Left ventricle myocardium inferior (tissue), 1 donor: ENCODE data around the gene YAE1. TPM values are rescaled to one million over a fixed set of nuclear protein-coding genes. Genes with fewer than 3 reads are reported as not detected.

ENCODE experiments used
- DNase-seq: peaks from one replicate; pipeline ENCODE4 v3.0.0-alpha.2; 2020
- H3K27ac ChIP-seq: fragments of 200-600 bp; replicated peaks from 2 replicates; pipeline ENCODE4 v1.8.0; 2021
- H3K27me3 ChIP-seq: fragments of 200-600 bp; 2 replicates; pipeline ENCODE4 v1.8.0; 2021; ENCODE audit warnings: low read depth
- H3K36me3 ChIP-seq: fragments of 200-600 bp; 2 replicates; pipeline ENCODE4 v1.8.0; 2021
- H3K4me1 ChIP-seq: fragments of 200-600 bp; 2 replicates; pipeline ENCODE4 v1.8.0; 2021
- H3K4me3 ChIP-seq: fragments of 200-600 bp; 2 replicates; pipeline ENCODE4 v1.8.0; 2021; ENCODE audit warnings: mild to moderate bottlenecking, moderate library complexity
- H3K9me3 ChIP-seq: fragments of 200-600 bp; replicated peaks from 2 replicates; pipeline ENCODE4 v1.8.0; 2021
- intact Hi-C: fragments of 100-400 bp; cut with micrococcal nuclease; formaldehyde crosslinking; loops from one replicate; pipeline ENCODE4 v1.11.0; 2022
- total RNA-seq: library from RNA; stranded (reverse); fragmentation: NEBNext Ultra II Directional; extraction: Animal tissue kit (Norgen Biotek cat#: 25700); gene quantifications from one replicate; pipeline ENCODE4 v1.2.1, GENCODE V29; 2021
- TF ChIP-seq, protein P1 (sequence below): fragments of 200-600 bp; IDR thresholded peaks from 2 replicates; pipeline ENCODE4 v1.8.0; 2021; ENCODE audit warnings: antibody characterized with exemption, mild to moderate bottlenecking, borderline replicate concordance
- donor health status: DM: no; HTN: yes; CAD: no; lungs with severe emphysema.

Gene YAE1
- total RNA-seq, 1 donor from 2014 or later, result 18.6 TPM

DNA sequence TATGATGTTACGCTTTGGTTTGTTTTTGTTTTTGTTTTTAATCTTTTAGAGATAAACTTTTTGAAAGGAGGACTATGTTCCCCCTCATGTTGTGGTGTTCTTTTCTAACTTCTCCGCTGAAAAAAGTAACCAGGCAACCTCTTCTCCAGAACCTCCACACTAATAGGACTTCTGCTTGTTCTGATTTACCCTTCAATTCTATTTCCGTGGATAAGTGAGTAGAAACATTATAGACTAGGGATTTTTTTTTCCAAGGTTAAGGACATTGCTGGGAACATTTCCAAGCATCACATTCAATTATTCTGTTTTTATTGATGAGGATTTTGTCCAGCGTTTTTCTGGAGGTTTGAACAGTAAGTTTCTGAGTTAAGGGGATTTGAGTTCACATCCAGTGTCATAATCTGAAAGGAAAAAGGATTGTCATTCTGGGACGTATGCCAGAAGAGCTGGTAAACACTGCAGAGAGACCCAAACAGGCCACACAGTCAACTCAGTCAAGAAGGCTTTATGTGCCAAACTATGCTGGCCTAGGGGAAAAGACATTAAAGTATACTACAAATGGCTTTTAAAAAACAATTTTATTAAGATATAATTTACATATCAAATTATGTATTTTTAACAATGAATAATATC is 28.9 kb downstream of the YAE1 start:
- intact Hi-C loops, result no loop called here
- no peaks in the 10 kb centered on the region for H3K9me3 ChIP-seq
- H3K4me1 ChIP-seq, result peaks cover 9% of the 10 kb centered on the region
- H3K4me3 ChIP-seq, result no peak overlapping the region
- no peaks in the 10 kb centered on the region for H3K36me3 ChIP-seq
- no peak overlapping the region for H3K27ac ChIP-seq
- no peak for DNase-seq
- H3K27me3 ChIP-seq, result no peaks in the 10 kb centered on the region
- TF ChIP-seq, protein P1, sequence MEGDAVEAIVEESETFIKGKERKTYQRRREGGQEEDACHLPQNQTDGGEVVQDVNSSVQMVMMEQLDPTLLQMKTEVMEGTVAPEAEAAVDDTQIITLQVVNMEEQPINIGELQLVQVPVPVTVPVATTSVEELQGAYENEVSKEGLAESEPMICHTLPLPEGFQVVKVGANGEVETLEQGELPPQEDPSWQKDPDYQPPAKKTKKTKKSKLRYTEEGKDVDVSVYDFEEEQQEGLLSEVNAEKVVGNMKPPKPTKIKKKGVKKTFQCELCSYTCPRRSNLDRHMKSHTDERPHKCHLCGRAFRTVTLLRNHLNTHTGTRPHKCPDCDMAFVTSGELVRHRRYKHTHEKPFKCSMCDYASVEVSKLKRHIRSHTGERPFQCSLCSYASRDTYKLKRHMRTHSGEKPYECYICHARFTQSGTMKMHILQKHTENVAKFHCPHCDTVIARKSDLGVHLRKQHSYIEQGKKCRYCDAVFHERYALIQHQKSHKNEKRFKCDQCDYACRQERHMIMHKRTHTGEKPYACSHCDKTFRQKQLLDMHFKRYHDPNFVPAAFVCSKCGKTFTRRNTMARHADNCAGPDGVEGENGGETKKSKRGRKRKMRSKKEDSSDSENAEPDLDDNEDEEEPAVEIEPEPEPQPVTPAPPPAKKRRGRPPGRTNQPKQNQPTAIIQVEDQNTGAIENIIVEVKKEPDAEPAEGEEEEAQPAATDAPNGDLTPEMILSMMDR, result no peak

DNA sequence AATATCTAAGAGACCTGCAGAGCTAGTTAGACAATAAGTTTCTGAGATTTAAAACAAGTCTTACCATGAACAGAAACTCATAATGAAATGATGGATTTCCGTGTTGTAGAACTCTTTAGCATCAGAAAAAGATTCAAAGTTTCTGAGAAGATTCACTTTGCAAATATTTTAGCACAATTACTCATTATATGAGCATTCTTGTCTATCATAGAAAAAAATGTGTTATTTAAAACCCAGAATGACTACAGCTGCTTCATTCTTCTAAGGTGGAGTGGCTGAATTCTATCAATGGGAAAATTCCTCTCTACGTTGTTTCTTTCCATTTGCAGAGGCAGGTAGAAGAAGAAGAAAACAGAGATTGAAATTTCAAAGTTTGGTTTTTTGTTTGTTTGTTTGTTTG is 36.1 kb downstream of the YAE1 start:
- intact Hi-C loops, result no loop called here
- H3K36me3 ChIP-seq, result no peaks in the 10 kb centered on the region
- H3K9me3 ChIP-seq, result no peaks in the 10 kb centered on the region
- no peak for DNase-seq
- no peak overlapping the region for H3K27ac ChIP-seq
- no peak overlapping the region for H3K4me3 ChIP-seq
- peaks cover 12% of the 10 kb centered on the region for H3K4me1 ChIP-seq
- no peaks in the 10 kb centered on the region for H3K27me3 ChIP-seq
- TF ChIP-seq, protein P1, result no peak

DNA sequence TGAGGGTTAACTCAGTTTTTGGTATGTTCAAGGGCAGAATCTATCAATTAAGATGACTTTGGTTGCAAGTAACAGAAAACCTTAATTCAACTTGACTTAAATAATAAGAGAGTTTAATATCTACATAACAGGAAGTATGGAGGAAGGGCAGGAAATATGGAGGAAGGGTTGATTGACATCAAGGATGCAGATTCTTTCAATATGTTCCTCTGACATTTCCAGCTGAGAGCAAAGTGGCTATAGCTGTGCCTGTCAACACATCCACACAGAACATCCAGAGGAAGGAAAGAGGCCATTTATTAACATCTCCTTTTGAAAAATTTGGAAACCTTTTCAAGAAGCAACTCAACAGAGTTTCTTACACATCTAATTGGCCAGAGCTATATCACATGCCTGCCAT is 37.7 kb downstream of the YAE1 start:
- intact Hi-C loops, result no loop called here
- H3K4me1 ChIP-seq, result peaks cover 20% of the 10 kb centered on the region
- H3K27me3 ChIP-seq, result no peaks in the 10 kb centered on the region
- no peak for DNase-seq
- H3K4me3 ChIP-seq, result no peak overlapping the region
- H3K9me3 ChIP-seq, result no peaks in the 10 kb centered on the region
- no peak overlapping the region for H3K27ac ChIP-seq
- TF ChIP-seq, protein P1, result no peak
- H3K36me3 ChIP-seq, result no peaks in the 10 kb centered on the region

DNA sequence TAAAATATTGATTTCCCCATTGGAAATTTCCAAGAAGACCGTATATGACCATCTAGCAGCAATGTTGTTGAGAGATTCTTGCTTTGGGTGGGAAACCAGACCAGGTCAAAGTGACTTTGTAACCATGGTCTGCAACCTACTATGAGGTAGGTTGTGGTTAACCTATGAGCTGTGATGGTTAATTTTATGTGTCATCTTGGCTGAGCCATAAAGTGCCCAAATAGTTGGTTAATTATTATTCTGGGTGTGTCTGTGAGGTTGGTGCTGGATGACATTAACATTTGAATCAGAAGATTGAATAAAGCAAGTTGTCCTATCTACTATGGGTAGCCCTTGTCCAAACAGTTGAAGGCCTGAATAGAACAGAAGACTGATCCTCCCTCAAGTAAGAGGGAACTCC is 38.9 kb downstream of the YAE1 start:
- Histone ChIP-seq H3K4me1 (peaks cover 32% of the 10 kb centered on the region), H3K36me3 (no peaks in the 10 kb centered on the region), H3K27ac (no peak overlapping the region), H3K4me3 (no peak overlapping the region), H3K9me3 (no peaks in the 10 kb centered on the region), H3K27me3 (no peaks in the 10 kb centered on the region)
- TF ChIP-seq, protein P1, result no peak
- no peak for DNase-seq
- intact Hi-C loops, result no loop called here

DNA sequence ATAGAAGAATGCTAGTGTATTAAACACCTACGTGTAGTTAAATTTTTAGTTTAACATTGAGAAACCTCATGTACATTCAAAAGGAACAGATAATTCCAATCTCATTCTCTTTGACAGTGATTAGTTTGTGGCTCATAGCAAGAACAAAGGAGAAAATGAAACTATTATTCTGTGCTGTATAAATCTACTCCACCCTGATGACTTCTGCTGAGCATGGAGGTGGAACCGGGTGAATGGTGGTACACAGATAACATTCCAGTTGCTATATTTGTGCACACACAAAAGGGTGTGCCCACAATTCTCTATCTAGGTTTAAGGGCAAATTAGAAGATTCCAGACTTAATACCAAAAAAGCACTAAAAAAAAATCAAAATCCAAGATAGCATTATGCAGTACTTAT is 40.1 kb downstream of the YAE1 start:
- no peaks in the 10 kb centered on the region for H3K36me3 ChIP-seq

More for the DNA sequence above, 40.1 kb downstream of the YAE1 start:
- TF ChIP-seq, protein P1, result no peak
- Histone ChIP-seq H3K27ac (peak overlapping the region; percentile 30), H3K4me1 (peaks cover 35% of the 10 kb centered on the region), H3K27me3 (no peaks in the 10 kb centered on the region), H3K9me3 (no peaks in the 10 kb centered on the region), H3K4me3 (no peak overlapping the region)
- no peak for DNase-seq
- intact Hi-C loops, result no loop called here
